Endothelial cell of umbilical vein (primary cell): ENCODE data around the gene RRP8. TPM values are rescaled to one million over a fixed set of nuclear protein-coding genes. Genes with fewer than 3 reads are reported as not detected.

ENCODE experiments used
- BruUV-seq: library from RNA; stranded (reverse); fragments of 400-500 nt; replicated peaks from 2 replicates; lab custom pipeline; 2021; lab: Mats Ljungman, UMichigan
- CTCF ChIA-PET: fragments of 300-600, 350-600 bp; sonication (Branson Sonifier 250); formaldehyde crosslinking; loops from one replicate; lab custom pipeline; 2021; ENCODE audit warnings: antibody characterized with exemption, inconsistent platforms; lab: Charles Lee
- POLR2A ChIA-PET: fragments of 300-600, 350-600 bp; sonication (Branson Sonifier 250); formaldehyde crosslinking; loops from one replicate; lab custom pipeline; 2021; ENCODE audit warnings: antibody characterized with exemption, inconsistent platforms; lab: Charles Lee
- DNase-seq: peaks from one replicate; pipeline ENCODE4 v3.0.0-alpha.2; 2011; ENCODE audit warnings: low read depth, low spot score
- FAIRE-seq: peaks from 2 replicates; lab custom pipeline; 2011; peaks lifted over from hg19 to GRCh38; lab: Jason Lieb, UNC
- H2AFZ ChIP-seq: 2 replicates; pipeline ENCODE4 v1.6.0; 2012; ENCODE audit warnings: low read depth, low read length, control low read depth, inconsistent platforms
- H3K27ac ChIP-seq: 2 replicates; pipeline ENCODE4 v1.5.1; 2011; ENCODE audit warnings: low read depth, mild to moderate bottlenecking, control low read depth, low read length, moderate library complexity; ENCODE audit not compliant: insufficient read depth
- H3K27me3 ChIP-seq, 2 experiments: 2 replicates each; pipeline versions ENCODE4 v1.6.0 to v1.6.1; 2011; ENCODE audit warnings: low read length in 2 of 2, mixed read lengths in 1 of 2; ENCODE audit not compliant: control insufficient read depth in 2 of 2, insufficient read depth in 2 of 2
- H3K36me3 ChIP-seq, 2 experiments: 2 replicates in 1 of 2; 3 replicates in 1 of 2; pipeline ENCODE4 v1.5.1; 2011; ENCODE audit warnings: low read length in 2 of 2, mild to moderate bottlenecking in 1 of 2, moderate library complexity in 1 of 2; ENCODE audit not compliant: control insufficient read depth in 2 of 2, insufficient read depth in 2 of 2; ENCODE audit errors: extremely low read depth in 1 of 2
- H3K4me1 ChIP-seq: 3 replicates; pipeline ENCODE4 v1.5.1; 2011; ENCODE audit warnings: mild to moderate bottlenecking, low read length; ENCODE audit not compliant: control insufficient read depth, insufficient read depth; ENCODE audit errors: extremely low read depth
- H3K4me2 ChIP-seq: 2 replicates; pipeline ENCODE4 v1.6.1; 2011; ENCODE audit warnings: low read length, control low read depth, mixed read lengths; ENCODE audit not compliant: insufficient read depth
- H3K4me3 ChIP-seq, 3 experiments: fragments of 200-600 bp in 1 of 3; sonication (generic), shearing (Covaris generic) in 1 of 3; replicated peaks in 1 of 3; 2 replicates each; pipeline ENCODE4 v1.5.1; 2011 to 2016; ENCODE audit warnings: control low read depth in 3 of 3, low read length in 3 of 3, mild to moderate bottlenecking in 2 of 3, inconsistent platforms in 1 of 3, low read depth in 1 of 3, moderate library complexity in 1 of 3; ENCODE audit not compliant: insufficient read depth in 1 of 3
- H3K79me2 ChIP-seq: 2 replicates; pipeline ENCODE4 v1.6.0; 2012; ENCODE audit warnings: low read length, inconsistent platforms; ENCODE audit not compliant: control insufficient read depth, insufficient read depth
- H3K9ac ChIP-seq: replicated peaks from 2 replicates; pipeline ENCODE3; 2011; ENCODE audit warnings: low read length, control low read depth; ENCODE audit not compliant: insufficient read depth; ENCODE audit errors: extremely low read depth
- H3K9me1 ChIP-seq: replicated peaks from 3 replicates; pipeline ENCODE4 v1.6.0; 2011; ENCODE audit warnings: mild to moderate bottlenecking, low read length; ENCODE audit not compliant: control insufficient read depth, insufficient read depth; ENCODE audit errors: extremely low read depth
- H3K9me3 ChIP-seq: replicated peaks from 2 replicates; pipeline ENCODE4 v1.5.1; 2012; ENCODE audit warnings: low read length, inconsistent platforms; ENCODE audit not compliant: control insufficient read depth, insufficient read depth
- H4K20me1 ChIP-seq: replicated peaks from 2 replicates; pipeline ENCODE3; 2011; ENCODE audit warnings: mild to moderate bottlenecking, low read length; ENCODE audit not compliant: control insufficient read depth, insufficient read depth; ENCODE audit errors: extremely low read depth
- EZH2 ChIP-seq: IDR thresholded peaks from 2 replicates; pipeline ENCODE4 v1.6.1; 2012; ENCODE audit warnings: borderline replicate concordance, low read depth, mild to moderate bottlenecking, moderate library complexity, low read length, inconsistent platforms; ENCODE audit not compliant: severe bottlenecking
- FOS ChIP-seq: IDR thresholded peaks from 2 replicates; pipeline ENCODE4 v1.6.1; 2011; ENCODE audit warnings: mild to moderate bottlenecking, low read length, moderate library complexity, borderline replicate concordance; ENCODE audit not compliant: insufficient read depth
- GATA2 ChIP-seq: IDR thresholded peaks from 2 replicates; pipeline ENCODE4 v1.7.0; 2011; ENCODE audit warnings: low read depth, mild to moderate bottlenecking, moderate library complexity, mixed read lengths, low read length; ENCODE audit not compliant: insufficient read length, insufficient read depth
- JUN ChIP-seq: IDR thresholded peaks from 2 replicates; pipeline ENCODE4 v1.6.1; 2011; ENCODE audit warnings: borderline replicate concordance, low read depth; ENCODE audit not compliant: insufficient read length, insufficient read depth
- MAX ChIP-seq: IDR thresholded peaks from 2 replicates; pipeline ENCODE4 v1.6.1; 2011; ENCODE audit not compliant: insufficient read depth, insufficient read length
- MYC ChIP-seq: IDR thresholded peaks from one replicate; pipeline ENCODE4 v1.6.1; 2011; ENCODE audit warnings: mild to moderate bottlenecking, low read depth, low read length
- POLR2A ChIP-seq: IDR thresholded peaks from 2 replicates; pipeline ENCODE4 v1.6.1; 2012; ENCODE audit warnings: low read depth, mild to moderate bottlenecking, control low read depth, low read length
- POLR2AphosphoS5 ChIP-seq: IDR thresholded peaks from 2 replicates; pipeline ENCODE4 v1.6.1; 2012; ENCODE audit warnings: low read depth, mild to moderate bottlenecking, control low read depth, low read length, moderate library complexity; ENCODE audit not compliant: insufficient read depth
- dilution Hi-C: fragments of 300-500 bp; cut with MboI; formaldehyde crosslinking; loops from one replicate; pipeline ENCODE4 v1.15.0; 2019; ENCODE audit warnings: low sequenced_read_pairs; ENCODE audit not compliant: extremely low pct_ligation_motif_present
- intact Hi-C: fragments of 100-400 bp; cut with micrococcal nuclease; formaldehyde crosslinking; loops from one replicate; pipeline ENCODE4 v1.10.0; 2022
- polyA plus RNA-seq, 4 experiments: library from polyadenylated mRNA; depleted of rRNA in 3 of 4; stranded (reverse) in 3 of 4; unstranded in 1 of 4; fragments of >200 nt; gene quantifications; 2 replicates each; pipeline versions ENCODE4 v1.2.1 to v1.2.3, GENCODE V29; 2011 to 2012; ENCODE audit warnings: missing spikeins in 1 of 4
- total RNA-seq: library from RNA; stranded (reverse); gene quantifications from 2 replicates; pipeline ENCODE4 v1.2.3, GENCODE V29; 2021
- TF ChIP-seq, protein P1 (sequence below), 2 donors: IDR thresholded peaks; 1 replicate in 1 of 2; 2 replicates in 1 of 2; pipeline ENCODE4 v1.5.1; 2011; ENCODE audit warnings: low read length in 2 of 2, mild to moderate bottlenecking in 2 of 2, moderate library complexity in 2 of 2, control low read depth in 1 of 2, inconsistent platforms in 1 of 2, low read depth in 1 of 2; ENCODE audit not compliant: insufficient read depth in 1 of 2; ENCODE audit errors: extremely low read depth in 1 of 2

RRP8 gene
- total and polyA plus RNA-seq, 2 donors (not counting 3 experiments of a cell fraction or from before 2014, with no cell fraction given) = 6.4 to 19.4 TPM

DNA sequence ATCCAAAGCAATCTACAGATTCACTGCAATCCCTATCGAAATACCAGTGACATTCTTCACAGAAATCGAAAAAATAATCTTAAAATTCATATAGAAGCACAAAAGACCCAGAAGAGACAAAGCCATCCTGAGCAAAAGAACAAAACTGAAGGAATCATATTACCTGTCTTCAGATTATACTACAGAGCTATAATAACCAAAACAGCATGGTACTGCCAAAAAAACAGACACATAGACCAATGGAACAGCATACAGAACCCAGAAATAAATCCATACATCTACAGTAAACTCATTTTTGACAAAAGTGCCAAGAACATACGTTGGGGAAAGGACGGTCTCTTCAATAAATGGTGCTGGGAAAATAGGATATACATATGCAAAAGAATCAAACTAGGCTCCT, 18.9 kb downstream of the RRP8 start:
- intact Hi-C loops (no loop called here), dilution Hi-C loops (no loop called here)
- H4K20me1 ChIP-seq = no peaks in the 10 kb centered on the region
- no peak overlapping the region for H3K9ac ChIP-seq
- H3K4me3 ChIP-seq = no peak overlapping the region
- peaks cover 0 to 2% of the 10 kb centered on the region in 2 experiments for H3K36me3 ChIP-seq
- TF ChIP-seq POLR2A (no peak), POLR2AphosphoS5 (no peak), MYC (no peak), JUN (no peak), MAX (no peak), EZH2 (no peak), FOS (no peak), GATA2 (no peak)
- TF ChIP-seq, protein P1, sequence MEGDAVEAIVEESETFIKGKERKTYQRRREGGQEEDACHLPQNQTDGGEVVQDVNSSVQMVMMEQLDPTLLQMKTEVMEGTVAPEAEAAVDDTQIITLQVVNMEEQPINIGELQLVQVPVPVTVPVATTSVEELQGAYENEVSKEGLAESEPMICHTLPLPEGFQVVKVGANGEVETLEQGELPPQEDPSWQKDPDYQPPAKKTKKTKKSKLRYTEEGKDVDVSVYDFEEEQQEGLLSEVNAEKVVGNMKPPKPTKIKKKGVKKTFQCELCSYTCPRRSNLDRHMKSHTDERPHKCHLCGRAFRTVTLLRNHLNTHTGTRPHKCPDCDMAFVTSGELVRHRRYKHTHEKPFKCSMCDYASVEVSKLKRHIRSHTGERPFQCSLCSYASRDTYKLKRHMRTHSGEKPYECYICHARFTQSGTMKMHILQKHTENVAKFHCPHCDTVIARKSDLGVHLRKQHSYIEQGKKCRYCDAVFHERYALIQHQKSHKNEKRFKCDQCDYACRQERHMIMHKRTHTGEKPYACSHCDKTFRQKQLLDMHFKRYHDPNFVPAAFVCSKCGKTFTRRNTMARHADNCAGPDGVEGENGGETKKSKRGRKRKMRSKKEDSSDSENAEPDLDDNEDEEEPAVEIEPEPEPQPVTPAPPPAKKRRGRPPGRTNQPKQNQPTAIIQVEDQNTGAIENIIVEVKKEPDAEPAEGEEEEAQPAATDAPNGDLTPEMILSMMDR (IDR thresholded peaks at IDR 0.05; ENCODE audit: extremely low read depth in 1 of 2, insufficient read depth in 1 of 2, low read depth in 1 of 2, low read length in 2 of 2) = no peak
- H3K4me2 ChIP-seq = no peak overlapping the region
- DNase-seq = no peak
- CTCF ChIA-PET = interaction anchor here (1.7 kb wide), 1 partner anchor 54 kb away, joined by 5 read pairs; no protein-coding TSS in a partner anchor
- H2AFZ ChIP-seq = no peak overlapping the region
- BruUV-seq = no TSS peak
- no peak for FAIRE-seq
- no peaks in the 10 kb centered on the region for H3K4me1 ChIP-seq
- POLR2A ChIA-PET = no interaction called here
- no peaks in the 10 kb centered on the region for H3K9me1 ChIP-seq
- H3K9me3 ChIP-seq = no peaks in the 10 kb centered on the region
- no peaks in the 10 kb centered on the region for H3K27me3 ChIP-seq
- no peaks in the 10 kb centered on the region for H3K79me2 ChIP-seq
- no peak overlapping the region for H3K27ac ChIP-seq
